Measurements from ENCODE around the gene JPH2.

Gene JPH2

DNA sequence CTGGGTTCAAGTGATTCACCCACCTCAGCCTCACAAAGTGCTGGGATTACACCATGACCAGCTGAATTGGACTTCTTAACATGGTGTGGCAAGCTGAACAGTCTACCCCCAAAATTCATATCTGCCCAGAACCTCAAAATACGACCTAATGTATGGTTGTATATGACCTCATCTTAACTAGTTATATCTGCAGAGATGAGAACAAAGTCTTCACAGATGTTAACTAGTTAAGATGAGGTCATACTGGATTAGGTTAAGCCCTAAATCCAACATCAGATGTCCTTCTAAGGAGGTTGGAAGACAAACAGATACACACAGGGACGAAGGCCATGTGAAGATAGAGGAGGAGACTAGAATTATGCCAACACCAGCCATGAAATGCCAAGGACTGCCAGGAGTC lies 102.5 kb downstream of the JPH2 start:
- TF ChIP-seq GATA2 (IDR thresholded peaks at IDR 0.05; ENCODE audit: low read depth, low read length) (no peak), GATA3 (IDR thresholded peaks at IDR 0.05; ENCODE audit: low read depth, low read length) (no peak)

GRCh38 chr20:44083220-44083933 lies 103.6 kb downstream of the JPH2 start:
- TF ChIP-seq GATA2 (IDR thresholded peaks at IDR 0.05; ENCODE audit: low read depth, low read length) (no peak), GATA3 (IDR thresholded peaks at IDR 0.05; ENCODE audit: low read depth, low read length) (no peak)

GRCh38 chr20:44081888-44082287 lies 105.1 kb downstream of the JPH2 start:
- no peak for TF ChIP-seq GATA2 (IDR thresholded peaks at IDR 0.05; ENCODE audit: low read depth, low read length)
- no peak for TF ChIP-seq GATA3 (IDR thresholded peaks at IDR 0.05; ENCODE audit: low read depth, low read length)

DNA sequence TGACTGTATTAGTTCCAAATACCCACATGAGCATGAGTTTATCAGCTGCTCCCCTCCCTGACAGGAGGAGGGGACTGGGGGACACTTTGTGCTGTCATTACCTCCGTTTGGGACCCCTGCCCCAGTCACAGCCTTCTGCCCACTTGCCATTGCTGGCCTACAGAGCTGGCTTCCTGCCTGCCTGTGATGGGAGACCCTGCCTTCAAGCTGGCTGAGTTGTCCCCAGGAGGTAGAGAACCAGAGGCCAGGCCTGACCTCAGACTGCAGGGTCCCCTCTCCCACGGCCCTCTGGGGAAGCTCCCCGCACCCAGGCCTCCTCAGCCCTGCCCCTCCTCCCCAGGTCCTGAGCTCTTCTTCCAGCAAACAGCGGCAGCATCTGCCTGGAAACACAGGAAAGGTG lies 105.5 kb downstream of the JPH2 start:
- TF ChIP-seq GATA2 (IDR thresholded peaks at IDR 0.05; ENCODE audit: low read depth, low read length) (no peak), GATA3 (IDR thresholded peaks at IDR 0.05; ENCODE audit: low read depth, low read length) (no peak)

GRCh38 chr20:44080646-44081267 lies 106.2 kb downstream of the JPH2 start:
- TF ChIP-seq GATA2 (IDR thresholded peaks at IDR 0.05; ENCODE audit: low read depth, low read length) (no peak), GATA3 (IDR thresholded peaks at IDR 0.05; ENCODE audit: low read depth, low read length) (no peak)

DNA sequence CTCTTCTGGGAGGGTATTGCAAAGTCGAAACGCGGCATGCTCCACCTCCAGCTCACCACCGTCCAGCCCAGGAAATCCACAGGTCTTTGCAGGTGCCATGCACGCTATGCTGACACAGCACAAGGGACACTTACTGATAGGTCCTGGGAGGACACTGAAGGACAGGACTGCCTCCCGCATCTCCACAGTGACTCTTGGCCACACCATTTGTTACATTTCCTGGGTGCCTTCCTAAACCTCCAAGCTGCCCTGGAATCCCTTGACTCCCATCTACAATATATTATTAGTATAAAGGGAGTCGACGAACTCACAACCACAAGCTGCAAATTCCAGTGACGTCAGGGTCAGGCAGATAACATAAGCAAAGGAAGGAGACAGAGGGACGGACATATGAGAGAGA lies 106.9 kb downstream of the JPH2 start:
- TF ChIP-seq GATA3 (IDR thresholded peaks at IDR 0.05; ENCODE audit: low read depth, low read length) = no peak
- TF ChIP-seq GATA2 (IDR thresholded peaks at IDR 0.05; ENCODE audit: low read depth, low read length) = no peak

GRCh38 chr20:44079291-44079690 lies 107.7 kb downstream of the JPH2 start:
- TF ChIP-seq GATA3 (IDR thresholded peaks at IDR 0.05; ENCODE audit: low read depth, low read length) = no peak
- TF ChIP-seq GATA2 (IDR thresholded peaks at IDR 0.05; ENCODE audit: low read depth, low read length) = no peak

DNA sequence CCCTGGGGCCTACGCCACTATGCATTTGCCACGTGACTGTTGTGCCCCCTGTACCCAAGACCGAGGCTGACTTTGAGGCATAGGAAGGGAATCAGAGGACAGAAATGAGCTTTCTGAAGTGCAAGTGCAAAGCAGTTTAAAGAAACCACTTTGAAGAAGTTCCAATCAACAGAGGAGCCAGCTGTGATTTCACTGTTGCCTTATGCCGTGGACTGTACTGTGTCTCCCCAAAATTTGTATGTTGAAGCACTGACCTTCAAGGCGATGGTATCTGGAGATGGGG lies 111.1 kb downstream of the JPH2 start:
- TF ChIP-seq GATA2 (IDR thresholded peaks at IDR 0.05; ENCODE audit: low read depth, low read length) (no peak), GATA3 (IDR thresholded peaks at IDR 0.05; ENCODE audit: low read depth, low read length) (no peak)

GRCh38 chr20:44075191-44075949 lies 111.6 kb downstream of the JPH2 start:
- TF ChIP-seq GATA3 (IDR thresholded peaks at IDR 0.05; ENCODE audit: low read depth, low read length) (no peak), GATA2 (IDR thresholded peaks at IDR 0.05; ENCODE audit: low read depth, low read length) (no peak)

DNA sequence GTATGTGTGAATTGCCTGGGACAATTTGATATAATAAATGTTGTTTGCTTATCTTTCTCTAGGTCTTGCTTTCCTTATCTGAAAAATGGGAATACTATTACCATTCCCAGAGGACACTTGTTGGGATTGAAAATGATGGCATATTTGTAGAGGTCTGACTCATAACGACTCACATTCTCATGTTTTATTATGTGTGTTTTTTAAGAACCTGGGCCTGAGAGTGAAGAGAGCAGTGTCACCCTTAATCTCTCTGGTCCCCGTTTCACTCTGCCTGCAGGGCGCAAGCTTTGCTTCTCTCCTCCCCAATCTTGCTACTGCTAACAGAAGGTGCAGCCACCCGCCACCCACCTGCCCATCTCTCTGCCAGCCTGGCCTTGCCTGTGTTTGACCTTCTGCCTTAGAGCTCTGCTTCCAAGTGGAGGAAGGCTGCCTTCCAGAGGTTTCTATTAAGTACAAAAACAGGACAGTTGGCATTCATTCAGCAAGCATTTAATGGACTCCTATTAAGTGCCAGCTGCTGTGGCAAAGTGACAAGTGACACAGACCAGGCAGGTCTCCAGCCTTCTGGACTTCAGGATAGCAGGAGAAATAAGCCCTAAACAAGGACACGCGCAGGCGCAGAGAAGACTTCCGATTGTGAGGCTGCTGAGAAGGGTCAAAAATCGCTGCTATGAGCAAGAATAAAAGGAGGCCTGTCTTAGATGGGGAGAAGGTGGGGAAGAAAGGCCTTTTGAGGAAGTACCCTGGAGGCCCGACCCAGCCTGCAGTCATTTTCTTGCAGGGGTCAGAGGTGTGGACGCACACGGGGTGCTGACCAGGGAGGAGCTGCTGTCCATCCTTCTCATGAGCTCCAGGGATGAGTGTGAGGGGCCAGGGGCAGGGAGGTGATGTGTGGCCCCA lies 112.5 kb downstream of the JPH2 start:
- TF ChIP-seq GATA3 (IDR thresholded peaks at IDR 0.05; ENCODE audit: low read depth, low read length) = no peak
- TF ChIP-seq GATA2 (IDR thresholded peaks at IDR 0.05; ENCODE audit: low read depth, low read length) = peak; percentile 18; the same call in 1 of the 2 replicates

DNA sequence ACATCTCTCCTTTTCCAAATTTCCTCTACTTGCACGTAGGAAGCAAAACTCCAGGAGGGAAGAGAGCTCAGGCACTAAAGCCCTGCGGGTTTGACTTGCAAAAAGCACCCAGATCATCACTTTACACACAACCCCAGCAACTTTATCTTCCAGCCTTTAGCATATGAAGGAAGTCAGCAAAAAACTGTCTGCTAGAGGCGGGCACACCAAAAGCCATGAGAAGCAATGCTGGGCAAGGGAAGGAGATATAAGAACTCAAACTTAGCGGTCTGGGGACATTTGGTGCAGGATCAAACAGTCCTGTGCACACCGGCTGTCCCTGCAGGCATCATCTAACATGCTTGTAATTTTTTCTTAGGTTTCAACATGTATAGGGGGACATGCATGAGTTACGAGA lies 113.3 kb downstream of the JPH2 start:
- TF ChIP-seq GATA3 (IDR thresholded peaks at IDR 0.05; ENCODE audit: low read depth, low read length) (no peak), GATA2 (IDR thresholded peaks at IDR 0.05; ENCODE audit: low read depth, low read length) (no peak)

- no peak for TF ChIP-seq GATA2 (IDR thresholded peaks at IDR 0.05; ENCODE audit: low read depth, low read length)
Measured at GRCh38 chr20:44073011-44073674, 113.8 kb downstream of the JPH2 start.

- TF ChIP-seq GATA2 (IDR thresholded peaks at IDR 0.05; ENCODE audit: low read depth, low read length) = no peak
- TF ChIP-seq GATA3 (IDR thresholded peaks at IDR 0.05; ENCODE audit: low read depth, low read length) = no peak
Measured at GRCh38 chr20:44072384-44072783, 114.6 kb downstream of the JPH2 start.
